ENCODE data around the gene ARL14EPL. TPM values are rescaled to one million over a fixed set of nuclear protein-coding genes. Genes with fewer than 3 reads are reported as not detected.
"Not testable (repeated sequence)": the region's sequence is repeated elsewhere in the genome, so short reads cannot be mapped to it uniquely, and the experiment has no call there.

Gene ARL14EPL
- total and polyA plus RNA-seq, 8 donors, result not detected

GRCh38 chr5:116090302-116090701 lies 58.0 kb downstream of the ARL14EPL start:
- H3K36me3 ChIP-seq, result peaks cover 0 to 43% of the 10 kb centered on the region in 2 donors
- DNase-seq (no peak), ATAC-seq (no peak)
- no peak overlapping the region for H3K27ac ChIP-seq
- H3K4me3 ChIP-seq, result no peak overlapping the region
- no peaks in the 10 kb centered on the region for H3K27me3 ChIP-seq
- intact Hi-C loops (cut with DNase I), result no loop called here
- peaks cover 0 to 14% of the 10 kb centered on the region in 2 donors for H3K4me1 ChIP-seq
- no peaks in the 10 kb centered on the region for H3K9me3 ChIP-seq
- no peak for TF ChIP-seq CTCF (IDR thresholded peaks at IDR 0.05)

- intact Hi-C loops (cut with DNase I), result no loop called here
- Histone ChIP-seq H3K27me3 (no peaks in the 10 kb centered on the region), H3K36me3 (peaks cover 0 to 49% of the 10 kb centered on the region in 2 donors), H3K4me3 (no peak overlapping the region), H3K4me1 (peaks cover 0 to 4% of the 10 kb centered on the region in 2 donors), H3K9me3 (no peaks in the 10 kb centered on the region), H3K27ac (no peak overlapping the region)
- no peak for TF ChIP-seq CTCF (IDR thresholded peaks at IDR 0.05)
- DNase-seq, result no peak
- no peak for ATAC-seq
Measured at GRCh38 chr5:116091416-116091815, 59.1 kb downstream of the ARL14EPL start.

GRCh38 chr5:116097301-116097700 lies 65.0 kb downstream of the ARL14EPL start:
- H3K36me3 ChIP-seq, result peaks cover 0 to 73% of the 10 kb centered on the region in 2 donors
- H3K4me1 ChIP-seq, result no peaks in the 10 kb centered on the region
- no peak overlapping the region for H3K27ac ChIP-seq
- no peak for TF ChIP-seq CTCF (IDR thresholded peaks at IDR 0.05)
- H3K9me3 ChIP-seq, result no peaks in the 10 kb centered on the region
- H3K27me3 ChIP-seq, result no peaks in the 10 kb centered on the region
- intact Hi-C loops (cut with DNase I), result no loop called here
- ATAC-seq (no peak), DNase-seq (no peak)
- no peak overlapping the region for H3K4me3 ChIP-seq

- H3K36me3 ChIP-seq, result peaks cover 0 to 60% of the 10 kb centered on the region in 2 donors
- ATAC-seq, result no peak
- no peak for TF ChIP-seq CTCF (IDR thresholded peaks at IDR 0.05)
- no peaks in the 10 kb centered on the region for H3K4me1 ChIP-seq
- no peaks in the 10 kb centered on the region for H3K27me3 ChIP-seq
- H3K9me3 ChIP-seq, result no peaks in the 10 kb centered on the region
- no peak for DNase-seq
- H3K4me3 ChIP-seq, result no peak overlapping the region
- intact Hi-C loops (cut with DNase I), result no loop called here
- no peak overlapping the region for H3K27ac ChIP-seq
Measured at GRCh38 chr5:116098998-116099397, 66.7 kb downstream of the ARL14EPL start.

GRCh38 chr5:116104941-116105340 lies 72.7 kb downstream of the ARL14EPL start:
- H3K27ac ChIP-seq; DNase-seq; H3K27me3 ChIP-seq; H3K4me1 ChIP-seq; H3K4me3 ChIP-seq; H3K9me3 ChIP-seq; ATAC-seq; intact Hi-C loops (cut with DNase I): not testable (repeated sequence)
- H3K36me3 ChIP-seq, result peaks cover 0 to 34% of the 10 kb centered on the region in 2 donors

Other genes starting within 250 kb of the ARL14EPL start
- 1 to 10 TPM; 4.9 to 5.8 TPM for gene CDO1, start 215.8 kb upstream of the ARL14EPL start, total RNA-seq
- gene CDO1, start 215.8 kb upstream of the ARL14EPL start, polyA plus RNA-seq (ENCODE audit: insufficient read length in 6 of 6), result 10 to 100 TPM; 55.7 to 80.3 (median 61.0) TPM
- gene ATG12, start 190.9 kb upstream of the ARL14EPL start, total RNA-seq, result 10 to 100 TPM; 31.5 to 39.8 TPM
- 10 to 100 TPM; 70.6 to 93.9 (median 78.5) TPM for gene ATG12, start 190.9 kb upstream of the ARL14EPL start, polyA plus RNA-seq (ENCODE audit: insufficient read length in 6 of 6)
- 10 to 100 TPM; 77.1 to 89.2 TPM for gene AP3S1, start 190.5 kb upstream of the ARL14EPL start, total RNA-seq
- gene AP3S1, start 190.5 kb upstream of the ARL14EPL start, polyA plus RNA-seq (ENCODE audit: insufficient read length in 6 of 6), result 100 to 1,000 TPM; 121 to 149 (median 139) TPM
- gene LVRN, start 70.0 kb upstream of the ARL14EPL start, total RNA-seq, result under 1 TPM; 0.06 to 0.45 TPM
- gene LVRN, start 70.0 kb upstream of the ARL14EPL start, polyA plus RNA-seq (ENCODE audit: insufficient read length in 6 of 6), result 1 to 10 TPM in 5 of 6 donors, under 1 TPM in 1; 0.88 to 1.9 (median 1.5) TPM
- 10 to 100 TPM; 30.8 to 33.6 TPM for gene COMMD10, start 52.6 kb downstream of the ARL14EPL start, total RNA-seq
- 10 to 100 TPM; 43.5 to 53.5 (median 44.2) TPM for gene COMMD10, start 52.6 kb downstream of the ARL14EPL start, polyA plus RNA-seq (ENCODE audit: insufficient read length in 6 of 6)

All from left lung (tissue), 10 donors.